PFSK-1 (cell line): ENCODE measurements around the gene GAS7.

ENCODE experiments used
- POLR2AphosphoS5 ChIP-seq: IDR thresholded peaks from 2 replicates; pipeline ENCODE4 v1.6.1; 2012; ENCODE audit warnings: low read depth, mild to moderate bottlenecking, control low read depth, low read length, moderate library complexity
- TF ChIP-seq, protein P1 (sequence below), 2 experiments: IDR thresholded peaks; 2 replicates each; pipeline versions ENCODE4 v1.6.1 to v1.8.0; 2011 to 2012; ENCODE audit warnings: low read depth in 2 of 2, low read length in 2 of 2, control low read depth in 1 of 2, inconsistent platforms in 1 of 2, mild to moderate bottlenecking in 1 of 2, moderate library complexity in 1 of 2; ENCODE audit not compliant: insufficient read depth in 1 of 2

DNA sequence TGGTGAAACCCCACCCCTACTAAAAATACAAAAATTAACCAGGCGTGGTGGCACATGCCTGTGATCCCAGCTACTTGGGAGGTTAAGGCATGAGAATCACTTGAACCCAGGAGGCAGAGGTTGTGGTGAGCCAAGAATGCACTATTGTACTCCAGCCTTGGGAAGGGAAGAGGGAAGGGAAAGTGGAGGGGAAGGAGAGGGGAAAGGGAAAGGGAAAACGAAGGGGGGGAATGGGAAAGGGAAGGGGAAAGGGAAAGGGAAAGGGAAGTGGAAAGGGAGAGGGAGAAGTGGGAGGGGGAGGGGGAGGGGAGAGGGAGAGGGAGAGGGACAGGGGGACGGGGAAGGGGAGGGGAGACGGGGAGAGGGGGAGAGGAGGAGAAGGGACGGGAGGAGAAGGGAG, 122.5 kb downstream of the GAS7 start:
- no peak for TF ChIP-seq POLR2AphosphoS5
- TF ChIP-seq, protein P1, sequence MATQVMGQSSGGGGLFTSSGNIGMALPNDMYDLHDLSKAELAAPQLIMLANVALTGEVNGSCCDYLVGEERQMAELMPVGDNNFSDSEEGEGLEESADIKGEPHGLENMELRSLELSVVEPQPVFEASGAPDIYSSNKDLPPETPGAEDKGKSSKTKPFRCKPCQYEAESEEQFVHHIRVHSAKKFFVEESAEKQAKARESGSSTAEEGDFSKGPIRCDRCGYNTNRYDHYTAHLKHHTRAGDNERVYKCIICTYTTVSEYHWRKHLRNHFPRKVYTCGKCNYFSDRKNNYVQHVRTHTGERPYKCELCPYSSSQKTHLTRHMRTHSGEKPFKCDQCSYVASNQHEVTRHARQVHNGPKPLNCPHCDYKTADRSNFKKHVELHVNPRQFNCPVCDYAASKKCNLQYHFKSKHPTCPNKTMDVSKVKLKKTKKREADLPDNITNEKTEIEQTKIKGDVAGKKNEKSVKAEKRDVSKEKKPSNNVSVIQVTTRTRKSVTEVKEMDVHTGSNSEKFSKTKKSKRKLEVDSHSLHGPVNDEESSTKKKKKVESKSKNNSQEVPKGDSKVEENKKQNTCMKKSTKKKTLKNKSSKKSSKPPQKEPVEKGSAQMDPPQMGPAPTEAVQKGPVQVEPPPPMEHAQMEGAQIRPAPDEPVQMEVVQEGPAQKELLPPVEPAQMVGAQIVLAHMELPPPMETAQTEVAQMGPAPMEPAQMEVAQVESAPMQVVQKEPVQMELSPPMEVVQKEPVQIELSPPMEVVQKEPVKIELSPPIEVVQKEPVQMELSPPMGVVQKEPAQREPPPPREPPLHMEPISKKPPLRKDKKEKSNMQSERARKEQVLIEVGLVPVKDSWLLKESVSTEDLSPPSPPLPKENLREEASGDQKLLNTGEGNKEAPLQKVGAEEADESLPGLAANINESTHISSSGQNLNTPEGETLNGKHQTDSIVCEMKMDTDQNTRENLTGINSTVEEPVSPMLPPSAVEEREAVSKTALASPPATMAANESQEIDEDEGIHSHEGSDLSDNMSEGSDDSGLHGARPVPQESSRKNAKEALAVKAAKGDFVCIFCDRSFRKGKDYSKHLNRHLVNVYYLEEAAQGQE (IDR thresholded peaks at IDR 0.05; ENCODE audit: insufficient read depth in 1 of 2, low read depth in 2 of 2, low read length in 2 of 2), result no peak
